Left cardiac atrium (tissue), 4 donors: ENCODE results near the gene INTS13. TPM values are rescaled to one million over a fixed set of nuclear protein-coding genes. Genes with fewer than 3 reads are reported as not detected.
"Not testable (repeated sequence)": the region's sequence is repeated elsewhere in the genome, so short reads cannot be mapped to it uniquely, and the experiment has no call there.

Source experiments
- ATAC-seq, 2 donors: fragments of 200-7000 bp; cut with Tn5 transposase; one replicate each; pipeline ENCODE4 v1.9.1; 2020; ENCODE audit warnings: mild to moderate bottlenecking in 2 of 2, moderate library complexity in 2 of 2
- DNase-seq: peaks from one replicate; pipeline ENCODE4 v3.0.0-alpha.2; 2020
- intact Hi-C, 2 donors: fragments of 100-400 bp; cut with DNase I; formaldehyde crosslinking; loops; one replicate each; pipeline versions ENCODE4 v1.14.1 to v1.15.1; 2022 to 2023
- total RNA-seq, 2 donors: library from RNA; stranded (reverse); fragmentation: NEBNext Ultra II Directional; extraction: Animal tissue kit (Norgen Biotek cat#: 25700); gene quantifications; one replicate each; pipeline ENCODE4 v1.2.1, GENCODE V29; 2021
- donor health status: DM: no; HTN: yes; CAD: no.
- donor health status: DM: no; HTN: yes; CAD: no; lungs with severe emphysema.
- donor health status: DM: yes; HTN: yes; CAD: no.
- donor health status: Dilated cardiomyopathy.

The INTS13 gene
- total RNA-seq, 2 donors from 2014 or later: 14.6 to 18.6 TPM

GRCh38 chr12:26878661-26879119, 59.1 kb downstream of the INTS13 start:
- peak; percentile 94 to 95 for ATAC-seq
- peak; percentile 75 for DNase-seq
- intact Hi-C loops: no loop called here

GRCh38 chr12:26874501-26875296, 63.1 kb downstream of the INTS13 start:
- no peak for DNase-seq
- intact Hi-C loops: no loop called here

GRCh38 chr12:26872625-26873024, 65.2 kb downstream of the INTS13 start:
- DNase-seq (no peak), ATAC-seq (no peak)
- intact Hi-C loops: no loop called here

More at GRCh38 chr12:26874501-26875296, 63.1 kb downstream of the INTS13 start:
- ATAC-seq: peak in 1 of 2 donors; percentile 17

GRCh38 chr12:26871985-26872384, 65.8 kb downstream of the INTS13 start:
- intact Hi-C loops: no loop called here

GRCh38 chr12:26870491-26871419, 67.0 kb downstream of the INTS13 start:
- peak; percentile 65 to 88 for ATAC-seq
- peak; percentile 33 for DNase-seq
- intact Hi-C loops: no loop called here

More at GRCh38 chr12:26871985-26872384, 65.8 kb downstream of the INTS13 start:
- DNase-seq (no peak), ATAC-seq (no peak)

- ATAC-seq (peak in 1 of 2 donors; percentile 12), DNase-seq (no peak)
- intact Hi-C loops: no loop called here
Observed at GRCh38 chr12:26869908-26870459, 67.8 kb downstream of the INTS13 start.

- no peak for DNase-seq
- intact Hi-C loops: no loop called here
- no peak for ATAC-seq
Observed at GRCh38 chr12:26869104-26869494, 68.7 kb downstream of the INTS13 start.

GRCh38 chr12:26868447-26869103, 69.2 kb downstream of the INTS13 start:
- ATAC-seq: no peak
- intact Hi-C loops: no loop called here

GRCh38 chr12:26867080-26867479, 70.7 kb downstream of the INTS13 start:
- ATAC-seq: no peak
- intact Hi-C loops: no loop called here
- DNase-seq: no peak

More at GRCh38 chr12:26868447-26869103, 69.2 kb downstream of the INTS13 start:
- no peak for DNase-seq

- DNase-seq: no peak
- intact Hi-C loops: no loop called here
- no peak for ATAC-seq
Observed at GRCh38 chr12:26863515-26863914, 74.3 kb downstream of the INTS13 start.

- ATAC-seq, intact Hi-C loops, DNase-seq: not testable (repeated sequence)
Observed at GRCh38 chr12:26862787-26863186, 75.0 kb downstream of the INTS13 start.

- DNase-seq (no peak), ATAC-seq (no peak)
- intact Hi-C loops: no loop called here
Observed at GRCh38 chr12:26861690-26862089, 76.1 kb downstream of the INTS13 start.

GRCh38 chr12:26857465-26858176, 80.2 kb downstream of the INTS13 start:
- ATAC-seq (peak in 1 of 2 donors; percentile 43), DNase-seq (no peak)
- intact Hi-C loops: no loop called here

- no peak for ATAC-seq
- intact Hi-C loops: no loop called here
- no peak for DNase-seq
Observed at GRCh38 chr12:26855337-26855736, 82.4 kb downstream of the INTS13 start.
